Esophagus squamous epithelium (tissue), 4 donors: ENCODE measurements around the gene COL27A1.

ENCODE experiments used
- CTCF ChIP-seq, 6 experiments: fragments of 450-650 bp in 4 of 6; fragments of 200-600 bp in 2 of 6; sonication (generic) in 2 of 6; IDR thresholded peaks; one replicate each; pipeline ENCODE4 v1.5.1; 2016 to 2019; ENCODE audit warnings: antibody characterized with exemption in 6 of 6, mild to moderate bottlenecking in 4 of 6, moderate library complexity in 4 of 6
- POLR2A ChIP-seq, 4 donors: fragments of 450-650 bp; IDR thresholded peaks; one replicate each; pipeline ENCODE4 v1.6.1; 2017; ENCODE audit warnings: antibody characterized with exemption in 4 of 4, mild to moderate bottlenecking in 4 of 4, moderate library complexity in 3 of 4

- TF ChIP-seq CTCF (IDR thresholded peaks at IDR 0.05) = no peak
- no peak for TF ChIP-seq POLR2A (IDR thresholded peaks at IDR 0.05)
These were observed 192.3 kb downstream of the COL27A1 start for GRCh38 chr9:114347675-114348074.
